ENCODE results near the gene SNRNP25.

- TF ChIP-seq CTCF (IDR thresholded peaks at IDR 0.05) (no peak), POLR2A (IDR thresholded peaks at IDR 0.05) (no peak)
These were observed 9.4 kb downstream of the SNRNP25 start for GRCh38 chr16:62968-63391.
